ENCODE measurements around the gene OXSR1. TPM values are rescaled to one million over a fixed set of nuclear protein-coding genes. Genes with fewer than 3 reads are reported as not detected.

Gene OXSR1
- total RNA-seq, 4 donors from 2014 or later, result 37.9 to 50.0 (median 43.2) TPM

- no peaks in the 10 kb centered on the region for H3K36me3 ChIP-seq
- in situ Hi-C loops (cut with MboI; ENCODE audit: low sequenced_read_pairs in 4 of 4) (no loop called here), intact Hi-C loops (cut with DNase I; ENCODE audit: low total_unique reads) (no loop called here)
- ATAC-seq, result no peak
- H3K4me3 ChIP-seq, result no peak overlapping the region
- TF ChIP-seq POLR2A (IDR thresholded peaks at IDR 0.05) (no peak), CTCF (IDR thresholded peaks at IDR 0.05 in 4 of 5, conservative IDR thresholded peaks at IDR 0.05 in 1 of 5) (no peak)
- no peaks in the 10 kb centered on the region for H3K9me3 ChIP-seq
- no peak for DNase-seq
- no peak overlapping the region for H3K27ac ChIP-seq
- no peaks in the 10 kb centered on the region for H3K27me3 ChIP-seq
- peaks cover 17 to 19% of the 10 kb centered on the region in 2 donors for H3K4me1 ChIP-seq
Measured at GRCh38 chr3:38267662-38268061, 102.3 kb downstream of the OXSR1 start.

DNA sequence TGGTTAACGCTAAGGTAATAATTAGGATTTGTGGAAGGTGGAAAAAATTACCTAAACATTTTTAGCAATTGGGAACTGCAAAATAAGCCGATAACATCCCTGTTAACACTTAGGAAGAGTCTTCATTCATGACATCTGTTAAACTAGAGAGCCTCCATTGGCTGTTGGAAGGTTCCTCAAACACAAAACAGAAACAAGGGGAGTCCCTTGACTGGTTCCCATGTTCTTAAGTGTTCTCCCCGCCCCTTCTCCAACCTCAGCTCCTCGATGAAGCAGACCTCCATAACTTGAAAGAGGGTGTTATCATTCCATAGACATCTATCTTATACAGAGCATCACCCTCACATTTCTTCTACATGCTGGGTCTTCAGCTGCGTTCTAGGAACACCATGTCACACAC, 102.8 kb downstream of the OXSR1 start:
- no peaks in the 10 kb centered on the region for H3K9me3 ChIP-seq
- no peaks in the 10 kb centered on the region for H3K36me3 ChIP-seq
- H3K27me3 ChIP-seq, result no peaks in the 10 kb centered on the region
- DNase-seq (no peak), ATAC-seq (no peak)
- TF ChIP-seq POLR2A (IDR thresholded peaks at IDR 0.05) (no peak), CTCF (IDR thresholded peaks at IDR 0.05 in 4 of 5, conservative IDR thresholded peaks at IDR 0.05 in 1 of 5) (no peak)
- in situ Hi-C loops (cut with MboI; ENCODE audit: low sequenced_read_pairs in 4 of 4) (no loop called here), intact Hi-C loops (cut with DNase I; ENCODE audit: low total_unique reads) (no loop called here)
- peaks cover 17% of the 10 kb centered on the region in 2 donors for H3K4me1 ChIP-seq
- no peak overlapping the region for H3K4me3 ChIP-seq
- H3K27ac ChIP-seq, result no peak overlapping the region

DNA sequence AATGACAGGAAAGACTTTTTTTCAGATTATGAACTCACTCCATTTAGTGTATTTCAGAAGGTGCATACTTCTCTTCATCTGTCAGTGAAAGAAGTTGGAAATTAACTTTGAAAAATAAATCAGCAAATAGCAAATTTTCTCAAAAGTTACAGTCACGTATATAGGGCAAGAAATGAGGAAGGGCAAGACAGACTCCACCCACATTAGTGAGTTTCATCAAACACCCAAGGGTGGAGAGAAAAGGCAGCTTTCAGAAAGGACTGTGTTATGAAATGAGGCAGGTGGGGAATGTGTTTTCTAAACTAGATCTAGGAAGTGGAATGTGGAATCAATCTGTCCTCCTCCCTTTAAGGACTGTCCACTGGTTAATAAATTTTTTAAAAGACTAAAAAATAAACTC, 103.2 kb downstream of the OXSR1 start:
- no peak for ATAC-seq
- in situ Hi-C loops (cut with MboI; ENCODE audit: low sequenced_read_pairs in 4 of 4), result no loop called here
- Histone ChIP-seq H3K9me3 (no peaks in the 10 kb centered on the region), H3K27ac (no peak overlapping the region), H3K4me3 (no peak overlapping the region), H3K4me1 (peaks cover 13 to 15% of the 10 kb centered on the region in 2 donors), H3K27me3 (no peaks in the 10 kb centered on the region), H3K36me3 (no peaks in the 10 kb centered on the region)
- TF ChIP-seq POLR2A (IDR thresholded peaks at IDR 0.05) (no peak), CTCF (IDR thresholded peaks at IDR 0.05 in 4 of 5, conservative IDR thresholded peaks at IDR 0.05 in 1 of 5) (no peak)
- DNase-seq, result no peak
- intact Hi-C loops (cut with DNase I; ENCODE audit: low total_unique reads), result no loop called here

- intact Hi-C loops (cut with DNase I; ENCODE audit: low total_unique reads), result no loop called here
- Histone ChIP-seq H3K36me3 (peaks cover 0 to 6% of the 10 kb centered on the region in 2 donors), H3K27ac (no peak overlapping the region), H3K4me3 (no peak overlapping the region), H3K9me3 (no peaks in the 10 kb centered on the region), H3K4me1 (no peaks in the 10 kb centered on the region), H3K27me3 (no peaks in the 10 kb centered on the region)
- DNase-seq (no peak), ATAC-seq (no peak)
- in situ Hi-C loops (cut with MboI; ENCODE audit: low sequenced_read_pairs in 4 of 4), result no loop called here
- TF ChIP-seq CTCF (IDR thresholded peaks at IDR 0.05 in 4 of 5, conservative IDR thresholded peaks at IDR 0.05 in 1 of 5) (no peak), POLR2A (IDR thresholded peaks at IDR 0.05) (no peak)
Measured at GRCh38 chr3:38270606-38271005, 105.3 kb downstream of the OXSR1 start.

DNA sequence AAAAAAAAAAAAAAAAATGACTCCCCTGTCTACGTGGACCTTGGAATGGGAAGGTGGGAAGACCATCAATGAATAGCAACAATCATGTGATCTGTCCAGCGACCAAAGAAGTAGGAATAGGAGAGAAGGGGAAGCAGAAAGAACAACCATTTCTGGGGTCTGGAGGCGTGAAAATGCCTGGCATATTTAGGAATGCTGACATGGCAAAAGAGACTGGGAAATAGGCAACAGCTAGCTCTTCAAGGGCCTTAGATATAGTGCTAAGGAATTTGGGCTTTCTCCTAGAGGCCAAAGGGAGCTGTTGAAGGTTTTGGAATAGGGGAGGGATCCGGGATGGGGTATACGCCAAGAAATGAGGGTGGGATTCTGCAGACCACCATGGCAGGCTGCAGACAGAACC, 106.2 kb downstream of the OXSR1 start:
- Histone ChIP-seq H3K4me1 (no peaks in the 10 kb centered on the region), H3K27me3 (no peaks in the 10 kb centered on the region), H3K27ac (no peak overlapping the region), H3K4me3 (no peak overlapping the region), H3K9me3 (no peaks in the 10 kb centered on the region), H3K36me3 (peaks cover 0 to 7% of the 10 kb centered on the region in 2 donors)
- TF ChIP-seq POLR2A (IDR thresholded peaks at IDR 0.05), result no peak
- no peak for TF ChIP-seq CTCF (IDR thresholded peaks at IDR 0.05 in 4 of 5, conservative IDR thresholded peaks at IDR 0.05 in 1 of 5)
- in situ Hi-C loops (cut with MboI; ENCODE audit: low sequenced_read_pairs in 4 of 4), result no loop called here
- DNase-seq (no peak), ATAC-seq (no peak)
- intact Hi-C loops (cut with DNase I; ENCODE audit: low total_unique reads), result no loop called here
